NCI-H187 (cell line): Measurements from ENCODE around the gene INSIG2.

Source experiments
- DNase-seq, 2 experiments: peaks; one replicate each; lab custom pipeline; 2025; lab: John Stamatoyannopoulos, UW

Gene INSIG2

DNA sequence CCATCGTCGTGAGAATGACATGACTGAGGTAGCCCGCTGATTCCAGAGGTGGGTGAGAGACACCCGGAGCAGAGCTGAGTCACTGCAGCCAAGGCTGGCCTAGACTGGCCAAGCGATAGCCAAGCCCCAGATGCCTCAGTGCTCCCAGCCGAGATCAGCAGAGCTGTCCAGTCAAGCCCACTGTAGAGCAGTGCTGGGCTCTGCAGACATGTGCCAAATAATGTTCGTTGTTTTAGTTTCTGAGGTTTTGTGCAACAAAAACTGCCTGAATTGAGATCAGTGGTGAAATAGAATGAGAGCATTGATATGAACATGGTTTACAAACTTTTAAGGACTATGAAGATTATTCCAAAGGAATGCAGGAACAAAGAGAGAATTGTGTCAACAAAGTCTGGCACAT, 42.1 kb downstream of the INSIG2 start:
- DNase-seq: no peak

DNA sequence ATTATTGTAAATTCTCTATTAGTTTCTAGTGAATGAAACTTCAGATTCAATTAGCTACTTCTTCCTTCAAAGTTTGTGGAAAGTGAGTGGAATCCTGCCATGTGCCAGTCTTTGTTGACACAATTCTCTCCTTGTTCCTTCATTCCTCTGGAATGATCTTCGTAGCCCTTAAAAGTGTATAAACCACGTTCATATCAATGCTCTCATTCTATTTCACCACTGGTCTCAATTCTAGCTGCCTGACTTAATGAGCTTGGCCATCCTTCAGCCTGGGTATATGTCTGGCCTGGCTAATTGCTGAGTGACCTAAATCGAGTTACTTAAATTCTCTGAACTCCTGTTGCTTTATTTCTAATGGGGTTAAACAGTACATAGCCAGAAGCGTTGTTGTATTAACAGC, 43.5 kb downstream of the INSIG2 start:
- no peak for DNase-seq

DNA sequence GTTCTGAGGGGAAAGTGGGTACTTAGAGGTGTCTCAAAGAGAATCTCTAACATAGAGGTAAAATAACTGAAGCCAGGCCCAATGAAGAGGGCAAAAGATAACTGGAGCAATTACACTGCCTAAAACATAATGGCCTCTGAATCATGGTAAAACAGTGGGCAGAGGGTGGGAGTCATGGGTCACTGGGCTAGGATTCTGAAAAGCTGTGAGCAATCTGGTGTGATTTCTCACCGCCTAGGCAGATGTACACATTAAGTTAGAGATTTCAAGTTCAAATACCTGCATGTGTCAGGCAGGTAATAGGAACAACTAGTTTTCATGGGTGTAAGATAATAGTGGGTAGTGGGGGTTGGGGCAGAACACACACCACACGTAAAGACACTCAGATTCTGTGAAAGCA, 45.6 kb downstream of the INSIG2 start:
- DNase-seq: no peak

DNA sequence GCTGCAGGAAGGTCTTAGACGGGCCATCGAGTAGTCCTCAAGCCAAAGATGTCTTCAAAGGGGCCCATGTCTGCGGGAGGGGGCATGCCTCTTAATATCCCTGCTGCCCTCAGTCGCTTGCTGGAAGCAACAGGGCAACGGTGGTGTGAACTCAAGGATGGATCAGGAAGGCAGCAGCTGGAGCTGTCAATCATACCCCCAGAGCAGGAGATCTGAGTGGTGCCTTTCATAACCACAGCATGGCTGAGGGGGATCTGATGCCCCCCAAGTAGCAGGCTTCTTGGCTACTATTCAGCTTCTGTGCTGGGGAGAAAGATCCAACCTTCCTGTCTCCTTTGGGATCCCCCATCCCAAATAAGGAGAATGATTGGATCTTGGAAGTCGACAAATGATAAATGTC, 46.4 kb downstream of the INSIG2 start:
- no peak for DNase-seq

DNA sequence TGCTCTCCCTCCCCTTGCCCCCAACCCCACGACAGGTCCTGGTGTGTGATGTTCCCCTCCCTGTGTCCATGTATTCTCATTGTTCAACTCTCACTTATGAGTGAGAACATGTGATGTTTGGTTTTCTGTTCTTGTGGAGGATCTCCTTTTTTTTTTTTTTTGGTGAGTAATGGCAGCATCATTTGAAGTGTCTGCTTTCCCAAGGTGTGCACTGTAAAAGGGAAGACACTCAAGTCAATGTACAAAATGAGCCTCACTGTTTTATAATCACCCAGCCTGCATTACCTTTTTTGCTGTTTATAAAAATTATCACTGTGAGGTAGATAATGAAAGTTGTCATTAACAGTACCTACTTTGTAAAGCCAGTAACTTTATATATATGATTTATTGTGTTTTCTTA, 56.9 kb downstream of the INSIG2 start:
- DNase-seq: no peak

DNA sequence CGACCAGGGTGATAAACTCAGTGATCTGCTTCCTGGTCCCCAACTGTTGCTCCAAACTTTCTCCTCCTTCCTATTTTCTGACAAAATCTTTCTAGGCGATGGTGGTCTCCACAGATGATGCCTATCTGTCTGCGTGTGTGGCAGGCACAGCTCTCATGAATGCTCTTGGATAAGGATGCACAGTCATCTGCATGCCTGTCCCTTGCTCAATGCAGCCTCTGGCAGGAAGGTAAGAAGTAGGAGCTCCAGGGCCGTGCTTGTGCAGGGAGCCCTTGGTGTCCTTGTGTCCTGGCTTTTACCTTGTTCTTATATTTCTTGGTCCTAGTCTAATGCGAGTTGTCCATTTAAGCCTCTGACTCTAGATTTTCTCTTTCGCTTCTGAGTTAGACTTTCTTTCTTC, 57.5 kb downstream of the INSIG2 start:
- no peak for DNase-seq

DNA sequence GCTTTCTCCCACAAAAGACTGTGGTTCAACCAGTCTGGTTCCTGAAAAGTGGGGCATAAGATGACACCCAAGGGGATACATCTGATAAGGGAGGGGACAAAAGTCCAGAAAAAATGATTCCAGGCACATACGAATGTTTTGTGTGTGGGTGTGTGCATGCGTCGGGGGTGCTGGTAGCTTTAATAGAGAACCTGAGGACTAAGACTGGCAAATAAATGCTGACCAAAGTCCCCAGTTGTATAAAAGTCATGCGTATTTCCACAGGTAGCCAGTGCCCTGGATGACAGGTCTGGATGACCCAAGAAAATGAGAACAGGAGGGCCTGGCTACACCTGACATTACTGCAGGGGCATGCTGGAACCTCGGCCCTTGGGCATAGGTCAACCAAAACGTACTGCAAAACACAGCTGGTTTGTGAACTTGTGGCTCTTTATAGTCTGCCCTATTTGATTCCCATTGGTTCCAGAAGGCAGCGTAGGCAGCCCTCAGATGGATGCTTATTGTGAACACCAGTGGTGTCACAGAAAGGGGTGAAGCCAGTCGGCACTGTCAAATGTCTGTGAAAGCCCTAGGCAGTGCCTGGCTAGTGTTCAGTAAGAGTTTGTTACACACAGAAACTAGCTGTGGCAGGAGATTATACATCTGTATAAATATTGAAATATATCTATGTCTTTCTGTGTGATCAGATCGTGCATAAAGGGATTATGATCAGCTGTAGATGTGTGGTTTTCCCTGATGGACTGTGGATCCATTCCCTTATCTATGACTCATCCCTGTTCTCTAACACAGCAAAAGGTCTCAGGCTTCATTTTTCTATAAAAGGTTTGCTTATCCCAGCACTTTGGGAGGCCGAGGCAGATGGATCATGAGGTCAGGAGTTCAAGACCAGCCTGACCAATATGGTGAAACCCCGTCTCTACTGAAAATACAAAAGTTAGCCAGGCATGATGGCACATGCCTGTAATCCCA, 58.3 kb downstream of the INSIG2 start:
- DNase-seq: no peak

DNA sequence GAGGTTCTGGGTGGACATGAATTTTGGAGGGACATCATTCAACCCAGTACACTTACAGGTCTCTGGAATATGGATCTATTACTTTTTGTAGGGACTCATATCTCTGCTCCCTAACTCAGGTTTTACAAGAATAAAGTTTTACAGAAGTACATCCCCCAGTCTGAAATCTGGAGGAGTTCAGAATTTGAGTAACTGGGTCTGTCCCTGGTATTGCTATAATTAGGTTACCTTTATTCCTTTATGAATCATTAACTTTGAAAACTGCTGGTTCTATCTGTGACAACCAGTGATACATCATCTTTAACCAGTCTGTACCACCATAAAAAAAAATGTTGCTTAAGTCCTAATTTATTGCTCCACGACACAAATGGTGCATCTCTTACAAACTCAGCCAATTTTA, 59.9 kb downstream of the INSIG2 start:
- DNase-seq: no peak

DNA sequence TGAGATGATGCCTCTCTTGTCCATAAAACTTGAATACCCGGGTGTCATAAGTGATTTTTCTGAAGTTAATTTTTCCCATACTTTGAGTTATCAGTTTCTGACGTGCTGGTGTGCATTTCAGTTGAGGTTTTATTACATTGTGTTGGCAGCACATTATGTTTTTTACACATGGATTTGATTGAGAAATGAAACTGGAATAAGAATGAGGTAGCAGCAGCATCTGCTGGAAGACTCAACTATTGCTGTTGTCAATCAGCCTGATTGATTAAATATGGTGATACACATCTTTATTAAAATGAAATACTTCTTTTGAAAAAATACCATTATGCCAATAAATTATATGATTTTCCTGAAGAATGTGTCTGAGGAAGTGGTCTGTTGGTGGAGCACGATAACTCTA, 60.5 kb downstream of the INSIG2 start:
- DNase-seq: no peak

DNA sequence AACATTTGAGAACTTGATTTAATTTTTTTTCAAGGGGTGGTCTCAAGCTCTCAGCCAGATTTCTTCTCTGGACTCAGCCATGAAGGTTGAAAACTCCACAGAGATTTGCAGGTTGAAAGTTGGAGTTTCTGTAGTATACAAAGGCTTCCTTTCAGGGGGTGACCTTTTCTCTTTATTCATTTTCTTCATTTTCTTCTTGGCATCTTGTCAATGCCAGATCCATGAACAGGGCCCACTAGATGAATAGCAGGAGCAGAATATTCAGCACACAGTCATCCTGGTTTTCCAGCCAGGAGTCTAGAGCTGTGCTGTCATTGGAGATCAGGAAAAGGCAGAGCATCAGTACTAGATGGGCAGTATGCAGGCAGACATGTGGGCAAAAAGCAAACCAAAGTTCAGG, 62.0 kb downstream of the INSIG2 start:
- no peak for DNase-seq

DNA sequence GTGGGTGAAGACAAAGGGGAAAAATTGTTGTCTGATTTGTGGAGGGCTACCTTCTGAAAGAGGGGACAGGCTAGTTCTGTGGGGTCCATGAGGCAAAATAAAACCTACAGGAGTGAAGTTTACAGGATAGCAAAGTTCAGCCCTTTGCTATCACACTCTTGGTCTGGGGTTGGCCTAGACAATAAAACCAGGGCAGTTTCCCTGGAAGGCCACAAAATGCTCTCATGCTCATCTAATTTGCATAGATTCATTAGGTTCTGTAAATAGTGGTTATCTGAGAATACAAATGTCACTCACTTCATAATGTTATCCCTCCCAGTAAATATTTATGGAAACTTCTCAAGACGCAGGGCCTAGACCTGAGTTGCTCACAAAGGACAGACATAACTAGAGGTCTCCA, 63.6 kb downstream of the INSIG2 start:
- DNase-seq: no peak

DNA sequence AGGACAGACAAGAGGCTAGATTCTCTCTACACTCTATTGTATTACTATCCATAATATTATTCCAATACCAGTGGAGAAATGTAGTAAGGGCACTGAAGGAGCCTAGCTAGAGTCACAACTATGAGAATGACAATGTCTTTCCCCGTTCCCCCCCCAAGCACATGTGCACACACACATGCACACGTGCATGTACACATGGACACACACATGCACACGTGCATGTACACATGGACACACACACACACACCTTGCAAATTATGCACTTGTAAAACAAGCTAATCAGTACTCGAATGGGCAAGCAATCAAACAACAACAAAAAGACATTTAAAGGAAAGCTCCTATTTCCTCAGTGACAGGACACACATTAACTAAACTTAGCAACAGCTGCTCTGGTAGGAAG, 65.2 kb downstream of the INSIG2 start:
- no peak for DNase-seq

DNA sequence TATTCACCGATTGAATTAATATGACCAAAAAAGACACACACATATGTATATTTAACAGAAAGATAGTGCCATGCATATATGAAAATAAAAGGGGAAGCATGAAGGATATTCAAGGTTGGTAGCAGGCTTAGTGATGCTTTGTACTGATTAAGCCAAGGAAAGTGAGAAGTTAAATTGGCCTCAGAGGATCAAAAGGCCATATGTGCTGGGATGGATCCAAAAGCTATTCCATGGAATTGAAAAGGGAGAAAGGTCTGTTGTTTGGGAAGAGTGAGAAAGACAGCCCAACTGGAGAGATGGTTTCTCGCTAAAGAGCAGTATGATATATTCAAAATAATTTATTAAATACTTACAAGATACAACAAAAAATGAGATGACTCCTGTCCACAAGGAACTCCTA, 65.9 kb downstream of the INSIG2 start:
- no peak for DNase-seq
